GM18909 (cell line): ENCODE data around the gene RNU1-4.
"Not testable (repeated sequence)": the region's sequence is repeated elsewhere in the genome, so short reads cannot be mapped to it uniquely, and the experiment has no call there.

Experiments used
- ATAC-seq: cut with Tn5 transposase; IDR thresholded peaks from one replicate; pipeline ENCODE4 v1.9.1; 2021; ENCODE audit warnings: mild to moderate bottlenecking; ENCODE audit not compliant: unreplicated experiment, poor library complexity

The RNU1-4 gene

GRCh38 chr1:16707130-16708093, 32.9 kb upstream of the RNU1-4 start:
- not testable (repeated sequence) for ATAC-seq

- not testable (repeated sequence) for ATAC-seq
These were observed 31.6 kb upstream of the RNU1-4 start for GRCh38 chr1:16708704-16709103.

DNA sequence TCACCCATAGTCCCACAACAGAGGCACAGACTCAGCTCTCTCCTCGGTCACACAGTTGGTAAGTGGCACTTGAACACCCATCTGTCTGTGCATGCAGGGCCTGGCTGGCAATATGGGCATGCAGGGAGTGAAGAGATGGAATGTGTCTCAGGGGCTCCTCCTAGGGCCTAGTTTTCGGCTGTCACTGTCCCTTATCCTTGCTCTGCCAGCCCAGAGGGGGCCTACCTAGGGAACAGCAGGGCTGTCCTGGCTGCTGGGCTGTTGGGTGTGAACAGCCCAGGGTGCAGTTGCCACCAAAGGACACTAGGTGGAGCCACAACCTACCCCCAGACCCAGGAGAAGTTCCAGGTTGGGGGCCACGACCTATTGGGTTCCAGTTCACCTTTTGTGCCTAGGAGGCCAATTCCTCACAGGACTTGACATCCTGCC, 30.6 kb upstream of the RNU1-4 start:
- ATAC-seq: not testable (repeated sequence)

GRCh38 chr1:16710618-16711017, 29.7 kb upstream of the RNU1-4 start:
- ATAC-seq: not testable (repeated sequence)

GRCh38 chr1:16712131-16712530, 28.2 kb upstream of the RNU1-4 start:
- ATAC-seq: not testable (repeated sequence)

DNA sequence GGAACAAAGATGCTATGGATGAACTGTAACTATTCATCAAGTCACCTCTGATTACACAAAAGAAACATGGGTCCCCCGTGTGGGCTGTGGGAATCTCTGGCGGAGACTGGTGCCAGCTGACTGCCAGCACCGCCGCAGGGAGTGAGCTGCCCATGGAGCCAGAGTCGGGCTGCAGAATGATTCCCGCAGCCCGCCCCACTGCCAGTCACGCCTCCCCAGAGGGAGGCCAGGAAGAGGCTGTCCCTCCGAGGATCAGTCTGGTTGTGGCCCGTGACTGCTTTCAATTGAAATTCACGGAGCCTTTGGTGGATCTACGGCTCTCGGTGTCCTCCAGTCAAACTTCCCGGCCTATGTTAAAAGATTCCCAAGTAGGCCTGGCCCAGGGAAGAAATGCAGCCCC, 27.7 kb upstream of the RNU1-4 start:
- ATAC-seq: not testable (repeated sequence)

DNA sequence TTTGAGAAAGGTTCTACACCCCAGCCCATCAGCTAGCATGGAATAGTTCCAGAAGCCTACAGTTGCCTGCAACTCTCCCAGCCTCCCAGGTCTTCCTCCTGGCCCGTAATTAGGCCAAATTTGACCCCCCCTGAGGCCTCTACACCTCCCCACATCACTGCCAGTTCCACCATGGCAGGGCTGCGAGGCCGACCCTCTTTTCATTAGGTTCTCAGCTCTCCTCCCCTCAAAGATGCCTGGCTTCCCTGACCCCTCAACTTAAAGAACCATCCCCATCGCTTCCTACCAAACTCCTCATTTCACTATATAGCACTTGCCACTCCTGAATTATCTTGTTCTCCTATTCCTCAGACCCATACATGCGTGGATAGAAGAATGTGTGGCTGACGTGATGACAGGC, 27.3 kb upstream of the RNU1-4 start:
- ATAC-seq: not testable (repeated sequence)

DNA sequence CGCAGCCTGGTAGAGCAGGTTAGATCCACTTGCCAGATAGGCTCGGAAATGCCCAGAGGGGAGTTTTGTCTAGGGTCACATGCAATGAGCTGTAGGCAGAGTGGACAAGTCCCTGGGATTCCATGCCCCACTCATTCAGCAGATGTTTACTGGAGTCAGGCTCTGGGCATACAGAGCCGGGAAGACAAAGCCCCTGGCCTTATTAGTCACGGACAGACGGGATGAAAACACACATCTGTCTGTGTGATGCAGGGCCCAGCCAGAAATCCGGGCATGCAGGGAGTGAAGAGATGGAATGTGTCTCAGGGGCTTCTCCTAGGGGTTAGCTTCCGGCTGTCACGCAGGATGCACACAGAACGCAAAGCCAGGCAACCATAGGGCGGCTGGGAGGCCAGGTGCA, 26.8 kb upstream of the RNU1-4 start:
- not testable (repeated sequence) for ATAC-seq

DNA sequence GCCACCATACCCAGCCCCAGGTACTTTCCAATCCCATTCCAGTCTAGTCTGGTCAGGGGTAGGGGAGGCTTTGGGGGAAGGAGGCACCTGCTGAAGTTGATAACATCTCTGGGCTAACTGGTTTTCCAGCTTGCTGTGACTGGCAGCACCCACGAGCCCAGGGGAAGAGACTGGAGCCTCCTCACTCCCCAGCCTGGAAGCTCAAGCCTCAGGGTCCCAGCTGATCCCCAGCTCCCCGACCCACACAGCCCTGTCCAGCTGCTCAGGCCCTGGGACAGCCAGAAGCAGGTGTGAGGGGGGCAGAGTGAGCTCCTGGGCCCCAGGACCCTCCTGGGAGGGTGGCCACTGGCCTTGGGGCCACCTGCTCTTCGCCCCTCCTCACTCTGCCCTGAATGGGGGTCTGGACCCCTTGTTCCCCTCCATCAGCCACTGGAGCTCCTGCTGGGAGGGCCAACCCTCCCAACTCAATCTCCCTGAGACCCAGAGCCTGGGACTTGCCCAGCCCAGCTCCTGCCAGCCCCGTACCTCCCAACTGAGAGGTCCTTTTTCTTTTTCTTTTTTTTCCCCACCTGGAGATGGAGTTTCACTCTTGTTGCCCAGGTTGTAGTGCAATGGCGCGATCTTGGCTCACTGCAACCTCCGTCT, 23.5 kb upstream of the RNU1-4 start:
- ATAC-seq: no peak

GRCh38 chr1:16717336-16718098, 22.8 kb upstream of the RNU1-4 start:
- no peak for ATAC-seq

GRCh38 chr1:16718099-16718907, 22.0 kb upstream of the RNU1-4 start:
- not testable (repeated sequence) for ATAC-seq

- ATAC-seq: no peak
These were observed 21.3 kb upstream of the RNU1-4 start for GRCh38 chr1:16718908-16719533.

- no peak for ATAC-seq
These were observed 20.6 kb upstream of the RNU1-4 start for GRCh38 chr1:16719571-16720350.

- ATAC-seq: no peak
These were observed 19.7 kb upstream of the RNU1-4 start for GRCh38 chr1:16720351-16721223.

GRCh38 chr1:16721871-16722641, 18.3 kb upstream of the RNU1-4 start:
- ATAC-seq: no peak

DNA sequence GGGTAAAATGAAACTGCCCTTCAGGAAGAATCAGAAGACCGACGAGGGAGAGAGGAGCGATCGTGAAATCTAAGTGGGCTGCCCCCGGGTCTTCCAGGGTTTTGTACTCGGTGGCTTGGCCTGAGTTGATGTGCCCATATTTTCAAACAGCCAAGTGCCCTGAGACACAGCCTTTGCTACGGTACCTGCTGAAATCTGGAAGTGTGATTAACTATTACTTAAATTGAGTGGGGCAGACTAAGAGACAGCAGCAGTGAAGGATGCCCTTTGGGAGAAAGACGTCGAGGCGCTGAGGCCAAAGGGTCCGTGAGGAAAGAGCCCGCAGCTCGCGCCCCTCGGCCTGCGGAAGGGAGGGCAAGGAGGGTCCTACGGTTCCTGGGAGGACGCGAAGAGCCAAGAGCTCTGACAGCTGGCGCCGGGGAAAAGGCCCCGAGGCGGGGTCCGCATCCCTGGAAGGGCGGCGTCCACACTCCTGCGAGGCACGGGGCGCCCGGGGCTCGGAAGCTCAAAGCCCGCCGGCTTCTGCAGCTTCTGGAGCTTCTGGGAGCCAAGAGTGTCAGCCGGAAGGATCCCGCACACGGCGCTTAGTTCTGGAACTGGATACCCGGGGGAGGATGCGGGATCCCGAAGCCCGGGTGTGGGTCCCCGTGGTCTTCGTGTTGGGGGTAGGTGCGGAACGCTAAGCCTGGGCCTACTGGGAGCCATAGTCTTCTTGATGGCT, 15.4 kb upstream of the RNU1-4 start:
- no peak for ATAC-seq
